Vagina (tissue), 2 donors: ENCODE measurements around the gene CFAP46.

Experiments
- POLR2A ChIP-seq, 2 donors: fragments of 450-650 bp; IDR thresholded peaks; one replicate each; pipeline ENCODE4 v1.6.1; 2017; ENCODE audit warnings: antibody characterized with exemption in 2 of 2, mild to moderate bottlenecking in 2 of 2, moderate library complexity in 2 of 2
- POLR2AphosphoS5 ChIP-seq, 2 donors: sonication (generic); formaldehyde crosslinking; IDR thresholded peaks; one replicate each; pipeline ENCODE4 v1.9.0; 2017; ENCODE audit warnings: antibody characterized with exemption in 2 of 2, mild to moderate bottlenecking in 2 of 2, low read depth in 1 of 2; ENCODE audit not compliant: insufficient read depth in 1 of 2

GRCh38 chr10:132889556-132889955, 52.8 kb downstream of the CFAP46 start:
- TF ChIP-seq POLR2AphosphoS5 (IDR thresholded peaks at IDR 0.05; ENCODE audit: insufficient read depth in 1 of 2, low read depth in 1 of 2) (no peak), POLR2A (IDR thresholded peaks at IDR 0.05) (no peak)
